Measurements from ENCODE around the gene L3MBTL4.

The L3MBTL4 gene

DNA sequence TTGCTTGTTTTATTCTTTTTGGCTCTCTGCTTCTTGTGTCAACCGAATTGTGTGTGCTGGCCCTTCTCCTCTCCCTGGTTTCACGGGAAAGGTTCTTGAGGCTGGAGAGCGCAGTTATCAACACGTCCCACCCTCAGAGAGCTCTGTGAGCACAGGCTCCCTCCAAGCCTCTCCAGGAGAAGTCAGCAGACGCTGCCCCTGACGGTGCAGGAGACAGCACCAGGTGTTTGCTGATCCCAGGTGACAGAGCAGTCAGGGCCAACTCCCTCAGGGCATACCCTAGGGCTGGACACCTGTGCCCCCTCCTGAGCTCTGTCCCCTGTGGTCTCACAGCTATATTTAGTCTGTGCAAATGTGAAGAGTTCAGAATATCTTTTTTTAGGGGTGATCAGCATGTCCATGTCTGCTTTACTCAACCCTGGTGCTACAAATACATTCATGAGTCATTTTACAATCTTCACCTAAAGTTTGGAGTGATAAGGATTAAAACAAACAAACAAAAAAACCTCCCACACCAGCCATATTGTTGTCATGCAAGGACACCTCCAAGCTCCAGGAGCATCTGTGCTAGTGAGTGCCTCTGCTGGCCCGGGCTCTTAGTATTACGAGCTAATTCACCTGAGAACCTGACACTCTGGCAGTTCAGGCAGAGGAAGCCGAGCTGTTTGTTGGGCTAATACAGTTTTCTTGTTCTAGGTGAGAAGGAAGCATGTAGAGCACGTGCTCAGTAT lies 453.4 kb downstream of the L3MBTL4 start:
- DNase-seq (ENCODE audit: low read depth), result no peak

GRCh38 chr18:5958822-5959221 lies 455.9 kb downstream of the L3MBTL4 start:
- DNase-seq (ENCODE audit: low read depth), result no peak

GRCh38 chr18:5955861-5956260 lies 458.9 kb downstream of the L3MBTL4 start:
- no peak for DNase-seq (ENCODE audit: low read depth)

- no peak for DNase-seq (ENCODE audit: low read depth)
Observed at GRCh38 chr18:5951515-5952091, 463.1 kb downstream of the L3MBTL4 start.

GRCh38 chr18:5948781-5949180 lies 465.9 kb downstream of the L3MBTL4 start:
- no peak for DNase-seq (ENCODE audit: low read depth)

DNA sequence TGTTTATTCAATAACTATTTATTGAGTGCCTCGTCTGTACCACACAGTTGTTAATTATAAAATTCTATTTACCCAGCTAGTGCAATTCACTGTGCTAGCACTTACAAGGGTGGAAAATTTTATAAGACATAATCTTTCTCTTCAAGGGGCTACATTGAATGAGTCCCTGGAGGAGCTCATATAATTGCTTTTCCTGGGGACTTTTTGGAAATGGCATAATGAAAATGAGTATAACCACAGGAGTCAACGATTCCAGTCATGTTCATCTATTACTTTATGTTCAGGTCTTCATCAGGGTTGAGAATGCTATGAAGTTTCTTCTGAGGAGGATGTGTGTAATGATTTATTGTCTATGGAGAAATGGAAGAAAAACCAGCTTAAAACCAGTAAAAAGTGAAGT lies 466.5 kb downstream of the L3MBTL4 start:
- DNase-seq (ENCODE audit: low read depth), result no peak

DNA sequence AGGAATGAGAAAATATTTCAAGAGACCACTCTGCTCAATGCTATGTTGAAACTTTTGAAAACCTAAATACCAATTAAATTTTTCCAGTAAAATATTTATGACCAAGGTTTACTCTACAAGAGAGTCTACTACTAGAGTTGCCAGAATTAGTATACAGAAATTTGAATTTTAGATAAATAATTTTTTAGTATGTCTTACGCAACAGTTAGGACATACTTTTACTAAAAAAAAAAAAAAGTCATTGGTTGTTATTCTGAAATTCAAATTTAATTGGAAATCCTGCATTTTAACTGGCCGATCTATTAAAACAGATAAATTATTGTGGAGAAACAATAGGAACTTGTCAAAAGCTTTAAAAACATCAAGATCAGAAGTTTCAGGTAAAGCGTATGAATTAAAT lies 470.3 kb downstream of the L3MBTL4 start:
- no peak for DNase-seq (ENCODE audit: low read depth)

- DNase-seq (ENCODE audit: low read depth), result no peak
Observed at GRCh38 chr18:5943514-5943913, 471.2 kb downstream of the L3MBTL4 start.

DNA sequence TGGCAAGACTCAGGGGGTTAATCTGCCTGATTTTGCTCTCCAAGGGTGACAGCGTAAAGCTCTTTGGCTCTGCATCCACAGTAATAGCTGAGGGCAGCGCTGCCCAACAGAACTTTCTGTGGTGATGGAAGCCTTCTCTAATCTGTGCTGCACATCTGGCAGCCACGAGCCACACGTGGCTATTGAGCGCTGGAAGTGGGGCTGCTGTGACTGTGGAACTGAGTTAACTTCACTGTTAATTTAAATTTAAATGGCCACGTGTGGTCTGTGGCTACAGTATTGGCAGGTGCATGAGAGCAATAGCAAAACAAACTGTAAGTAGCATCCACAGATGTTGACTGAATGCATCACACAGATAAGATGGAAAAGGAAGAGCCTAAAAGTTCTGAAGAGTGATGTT lies 472.1 kb downstream of the L3MBTL4 start:
- no peak for DNase-seq (ENCODE audit: low read depth)

DNA sequence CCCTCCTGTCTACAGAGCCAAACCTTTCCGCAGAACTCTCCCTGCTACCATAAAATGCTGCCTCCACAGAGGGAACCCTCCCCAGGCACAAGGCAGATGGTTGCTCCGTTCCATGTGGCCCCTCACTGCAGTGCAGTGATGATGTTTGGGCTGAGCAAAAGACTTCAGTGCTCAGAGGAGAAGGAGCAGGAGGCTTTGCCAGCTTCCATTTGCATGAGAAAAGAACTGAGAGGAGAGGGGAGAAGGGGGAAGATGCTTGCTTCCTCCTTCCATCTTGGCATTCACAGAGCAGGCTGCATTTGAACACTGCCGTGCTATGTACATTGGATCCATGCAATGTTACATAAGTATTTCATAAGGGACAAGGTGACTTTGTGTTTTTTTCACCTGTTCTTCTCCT lies 472.8 kb downstream of the L3MBTL4 start:
- DNase-seq (ENCODE audit: low read depth), result no peak

- DNase-seq (ENCODE audit: low read depth), result no peak
Observed at GRCh38 chr18:5939801-5940667, 474.7 kb downstream of the L3MBTL4 start.

- DNase-seq (ENCODE audit: low read depth), result no peak
Observed at GRCh38 chr18:5937795-5938194, 476.9 kb downstream of the L3MBTL4 start.

GRCh38 chr18:5937121-5937520 lies 477.6 kb downstream of the L3MBTL4 start:
- no peak for DNase-seq (ENCODE audit: low read depth)

GRCh38 chr18:5930789-5931188 lies 483.9 kb downstream of the L3MBTL4 start:
- no peak for DNase-seq (ENCODE audit: low read depth)

DNA sequence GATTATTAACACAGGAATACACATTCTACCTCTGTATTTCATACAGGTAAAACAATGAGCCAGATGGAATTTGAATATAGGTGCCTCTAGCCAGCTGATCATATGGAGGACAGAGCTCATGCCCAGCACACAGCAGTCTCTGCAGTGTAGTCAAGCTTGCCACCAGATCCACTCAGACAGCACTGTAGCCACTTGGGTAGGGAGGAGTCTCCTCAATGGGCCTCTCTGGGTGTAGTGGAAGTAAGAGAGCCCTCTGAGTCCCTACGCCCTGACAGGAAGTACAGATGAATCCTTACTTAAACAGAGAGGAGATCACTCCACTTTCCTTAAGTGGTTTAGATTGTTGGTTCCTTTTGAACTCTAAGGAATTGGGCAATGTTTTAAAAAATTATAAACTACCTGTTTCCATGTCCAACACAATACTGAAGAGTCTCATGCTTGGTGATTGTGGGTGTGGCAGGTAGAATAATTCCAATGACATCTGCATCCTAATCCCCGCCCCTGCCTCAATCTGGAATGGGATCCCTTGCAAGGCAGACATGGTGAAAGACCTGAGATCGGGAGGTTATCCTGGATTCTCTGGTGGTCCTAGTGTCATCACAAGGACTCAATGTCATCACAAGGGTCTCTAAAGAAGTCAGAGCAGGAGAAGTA lies 496.4 kb downstream of the L3MBTL4 start:
- DNase-seq (ENCODE audit: low read depth), result no peak

DNA sequence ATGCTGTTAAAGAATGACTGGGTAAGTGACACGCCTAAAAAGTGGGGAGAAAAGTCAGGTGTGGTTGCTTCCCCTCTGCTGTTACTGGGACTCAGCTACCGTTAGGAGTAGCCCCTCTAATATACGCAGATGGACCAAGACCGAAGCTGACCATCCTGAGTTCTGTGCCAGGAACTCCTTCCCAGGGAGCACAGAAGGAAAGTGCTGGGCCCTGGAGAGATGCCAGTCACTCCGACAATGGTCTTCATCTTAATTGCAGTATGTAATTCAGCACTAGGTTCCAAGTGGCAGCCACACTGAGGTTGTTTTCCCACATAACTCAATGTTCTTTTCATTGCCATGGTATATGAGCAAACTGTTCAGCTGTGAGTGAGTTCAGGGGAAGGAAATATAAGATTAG lies 499.8 kb downstream of the L3MBTL4 start:
- DNase-seq (ENCODE audit: low read depth), result no peak

DNA sequence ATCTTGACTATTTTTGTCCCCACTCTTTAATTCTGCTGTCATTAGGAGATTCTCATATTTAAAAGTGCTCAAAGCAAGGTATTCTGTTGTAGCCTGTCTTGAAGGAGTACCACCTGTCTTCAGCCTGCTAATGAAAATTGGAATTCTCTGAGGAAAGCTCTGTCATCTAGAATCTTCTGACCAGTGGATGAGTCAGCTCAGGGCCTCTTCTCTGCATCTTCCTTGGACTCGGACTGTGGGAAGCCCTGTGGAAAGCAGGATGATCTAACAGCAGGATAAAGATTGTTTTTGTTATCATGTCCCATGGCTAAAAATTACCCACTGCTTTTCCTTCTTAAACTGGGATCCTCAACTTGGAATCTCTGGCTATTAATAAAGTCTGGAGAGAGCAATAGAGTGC lies 500.7 kb downstream of the L3MBTL4 start:
- DNase-seq (ENCODE audit: low read depth), result no peak

DNA sequence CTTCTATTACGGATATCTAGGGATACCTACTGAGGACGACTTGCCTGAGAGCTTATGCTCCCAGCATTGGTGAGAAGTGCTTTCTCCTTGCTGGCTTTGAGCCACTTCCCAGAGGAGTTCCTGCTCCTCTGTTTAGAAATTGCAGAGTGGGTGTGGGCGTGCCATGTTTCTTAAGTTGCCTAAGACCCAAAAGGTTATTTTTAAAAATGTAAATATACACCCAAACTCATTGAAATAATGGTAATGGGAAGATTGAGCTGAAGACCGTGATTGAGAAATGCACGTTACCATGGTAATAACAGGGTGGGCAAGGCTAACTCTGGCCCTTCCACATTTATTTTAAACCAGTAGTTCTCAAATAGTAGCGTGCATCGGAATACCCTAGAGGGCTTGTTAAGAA lies 502.1 kb downstream of the L3MBTL4 start:
- DNase-seq (ENCODE audit: low read depth), result no peak

DNA sequence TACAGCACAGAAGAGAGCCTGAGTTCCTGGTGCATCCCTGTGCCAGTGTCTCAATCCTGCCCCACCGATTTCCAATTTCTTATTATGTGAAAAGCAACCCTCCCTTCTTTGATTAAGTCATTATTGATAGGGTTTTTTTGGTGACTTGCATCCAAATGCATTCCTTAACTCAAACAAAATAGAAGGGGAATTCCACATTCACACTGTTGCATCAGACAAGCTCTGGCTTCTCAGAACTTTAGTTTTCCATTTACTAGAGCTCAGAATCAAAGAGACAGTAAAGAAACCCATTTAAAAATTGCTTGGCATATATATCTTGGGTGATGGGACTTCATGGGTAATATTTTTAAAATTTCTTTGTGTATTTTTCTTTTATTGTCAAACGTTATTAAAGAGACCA lies 505.6 kb downstream of the L3MBTL4 start:
- DNase-seq (ENCODE audit: low read depth), result no peak

All from stimulated activated CD4-positive, alpha-beta T cell treated with anti-CD3 and anti-CD28 coated beads, Interleukin-2, amount 100 ng/mL, for 4 hours (primary cell).